A673 (cell line): Measurements from ENCODE around the gene BTBD2. TPM values are rescaled to one million over a fixed set of nuclear protein-coding genes. Genes with fewer than 3 reads are reported as not detected.

Experiments
- BruUV-seq: library from RNA; stranded (reverse); fragments of 400-500 nt; replicated peaks from 2 replicates; lab custom pipeline; 2021; lab: Mats Ljungman, UMichigan
- CTCF ChIA-PET: fragments of 300-600 bp; sonication (Branson Sonifier 250); formaldehyde crosslinking; loops from one replicate; lab custom pipeline; 2022; ENCODE audit warnings: antibody characterized with exemption; lab: Charles Lee
- POLR2A ChIA-PET: fragments of 300-600 bp; sonication (Branson Sonifier 250); formaldehyde crosslinking; loops from one replicate; lab custom pipeline; 2022; ENCODE audit warnings: antibody characterized with exemption; ENCODE audit not compliant: low non-redundant PET; lab: Charles Lee
- DNase-seq: peaks from one replicate; pipeline ENCODE4 v3.0.0-alpha.2; 2015; ENCODE audit warnings: low spot score
- H3K27ac ChIP-seq: fragments of 200-600 bp; sonication (generic); 2 replicates; pipeline ENCODE4 v1.5.1; 2016; ENCODE audit warnings: mixed run types, low read depth, mild to moderate bottlenecking, mixed read lengths, antibody characterized with exemption, low read length; ENCODE audit not compliant: poor library complexity, severe bottlenecking
- H3K27me3 ChIP-seq: fragments of 200-600 bp; sonication (generic); replicated peaks from 2 replicates; pipeline ENCODE4 v1.6.1; 2017; ENCODE audit warnings: mixed run types, low read depth, mild to moderate bottlenecking, mixed read lengths, antibody characterized with exemption, low read length; ENCODE audit not compliant: insufficient read depth, poor library complexity
- H3K36me3 ChIP-seq: fragments of 200-600 bp; sonication (generic); 2 replicates; pipeline ENCODE4 v1.6.1; 2016; ENCODE audit warnings: mixed run types, mild to moderate bottlenecking, mixed read lengths, antibody characterized with exemption, low read length; ENCODE audit not compliant: insufficient read depth, poor library complexity, severe bottlenecking
- H3K4me1 ChIP-seq: fragments of 200-600 bp; sonication (generic); 2 replicates; pipeline ENCODE4 v1.6.1; 2017; ENCODE audit warnings: mixed run types, mild to moderate bottlenecking, mixed read lengths, antibody characterized with exemption, low read length; ENCODE audit not compliant: insufficient read depth, poor library complexity, severe bottlenecking
- H3K4me3 ChIP-seq: fragments of 200-600 bp; sonication (generic); 2 replicates; pipeline ENCODE4 v1.5.1; 2016; ENCODE audit warnings: low read depth, mixed run types, mild to moderate bottlenecking, mixed read lengths, low read length; ENCODE audit not compliant: poor library complexity, severe bottlenecking
- H3K9me3 ChIP-seq: fragments of 200-600 bp; sonication (generic); 2 replicates; pipeline ENCODE4 v1.6.1; 2016; ENCODE audit warnings: mixed run types, low read depth, mild to moderate bottlenecking, mixed read lengths, antibody characterized with exemption, low read length; ENCODE audit not compliant: poor library complexity, severe bottlenecking
- EZH2 ChIP-seq: fragments of 200-600 bp; sonication (generic); IDR thresholded peaks from 2 replicates; pipeline ENCODE4 v1.6.1; 2017; ENCODE audit warnings: borderline replicate concordance, low read depth, mild to moderate bottlenecking, mixed read lengths, antibody characterized with exemption, low read length; ENCODE audit not compliant: poor library complexity, severe bottlenecking
- intact Hi-C: fragments of 100-400 bp; cut with micrococcal nuclease; formaldehyde crosslinking; loops from one replicate; pipeline ENCODE4 v1.10.0; 2022; ENCODE audit not compliant: unreplicated experiment
- total RNA-seq: library from RNA; stranded (reverse); gene quantifications from 2 replicates; pipeline ENCODE4 v1.2.3, GENCODE V29; 2021
- TF ChIP-seq, protein P1 (sequence below): fragments of 300-800, 200-600 bp; sonication (generic); conservative IDR thresholded peaks from 2 replicates; pipeline ENCODE4 v1.5.1; 2017; ENCODE audit warnings: low read depth, mild to moderate bottlenecking, antibody characterized with exemption, low read length, moderate library complexity, mixed read lengths

The BTBD2 gene
- total RNA-seq, 1 experiment from 2014 or later = 91.7 TPM

DNA sequence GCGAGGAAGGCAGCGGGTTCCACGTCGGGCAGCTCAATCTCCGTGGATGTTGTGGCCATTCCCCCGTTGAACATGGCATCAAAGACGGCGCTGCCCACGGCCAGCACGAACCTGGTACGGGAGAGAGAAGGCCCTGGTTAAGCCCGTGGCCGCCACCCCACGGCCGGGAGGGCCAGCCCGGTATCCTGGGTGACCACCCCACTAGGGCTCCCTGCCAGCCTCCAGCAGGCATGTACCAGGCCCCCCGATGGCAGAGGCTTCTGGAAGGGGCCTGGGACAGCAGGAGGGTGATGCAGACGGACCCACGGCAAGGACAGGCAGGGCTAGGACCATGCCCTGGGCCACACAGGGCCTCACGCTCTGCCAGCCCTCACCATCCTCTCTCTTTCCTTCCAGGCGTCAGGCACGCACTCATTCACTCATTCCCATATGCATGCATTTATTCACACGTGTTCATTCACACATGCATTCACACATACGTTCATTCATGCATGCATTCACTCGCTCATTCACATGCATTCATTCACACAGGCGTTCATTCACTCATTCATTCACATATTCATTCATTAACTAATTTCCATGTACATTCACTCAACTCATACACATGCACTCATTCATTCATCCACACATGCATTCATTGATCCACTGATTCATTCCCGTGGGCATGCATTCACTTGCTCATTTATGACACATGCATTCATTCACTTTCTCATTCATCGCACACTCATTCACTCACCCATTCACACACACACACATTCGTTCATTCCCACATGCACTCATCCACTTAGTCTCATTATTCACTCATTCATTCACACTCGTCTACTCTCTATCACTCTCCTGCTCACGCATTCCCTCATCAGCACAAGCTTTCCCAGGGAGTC is 17.9 kb downstream of the BTBD2 start:
- H3K9me3 ChIP-seq = peaks cover 6% of the 10 kb centered on the region
- peaks cover 37% of the 10 kb centered on the region for H3K36me3 ChIP-seq
- H3K4me1 ChIP-seq = no peaks in the 10 kb centered on the region
- no peak for TF ChIP-seq EZH2
- TF ChIP-seq, protein P1, sequence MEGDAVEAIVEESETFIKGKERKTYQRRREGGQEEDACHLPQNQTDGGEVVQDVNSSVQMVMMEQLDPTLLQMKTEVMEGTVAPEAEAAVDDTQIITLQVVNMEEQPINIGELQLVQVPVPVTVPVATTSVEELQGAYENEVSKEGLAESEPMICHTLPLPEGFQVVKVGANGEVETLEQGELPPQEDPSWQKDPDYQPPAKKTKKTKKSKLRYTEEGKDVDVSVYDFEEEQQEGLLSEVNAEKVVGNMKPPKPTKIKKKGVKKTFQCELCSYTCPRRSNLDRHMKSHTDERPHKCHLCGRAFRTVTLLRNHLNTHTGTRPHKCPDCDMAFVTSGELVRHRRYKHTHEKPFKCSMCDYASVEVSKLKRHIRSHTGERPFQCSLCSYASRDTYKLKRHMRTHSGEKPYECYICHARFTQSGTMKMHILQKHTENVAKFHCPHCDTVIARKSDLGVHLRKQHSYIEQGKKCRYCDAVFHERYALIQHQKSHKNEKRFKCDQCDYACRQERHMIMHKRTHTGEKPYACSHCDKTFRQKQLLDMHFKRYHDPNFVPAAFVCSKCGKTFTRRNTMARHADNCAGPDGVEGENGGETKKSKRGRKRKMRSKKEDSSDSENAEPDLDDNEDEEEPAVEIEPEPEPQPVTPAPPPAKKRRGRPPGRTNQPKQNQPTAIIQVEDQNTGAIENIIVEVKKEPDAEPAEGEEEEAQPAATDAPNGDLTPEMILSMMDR = no peak
- DNase-seq = no peak
- intact Hi-C loops = no loop called here
- ChIA-PET POLR2A (no interaction called here), CTCF (no interaction called here)
- no peak overlapping the region for H3K4me3 ChIP-seq
- no peaks in the 10 kb centered on the region for H3K27me3 ChIP-seq
- no peak overlapping the region for H3K27ac ChIP-seq
- BruUV-seq = no TSS peak

DNA sequence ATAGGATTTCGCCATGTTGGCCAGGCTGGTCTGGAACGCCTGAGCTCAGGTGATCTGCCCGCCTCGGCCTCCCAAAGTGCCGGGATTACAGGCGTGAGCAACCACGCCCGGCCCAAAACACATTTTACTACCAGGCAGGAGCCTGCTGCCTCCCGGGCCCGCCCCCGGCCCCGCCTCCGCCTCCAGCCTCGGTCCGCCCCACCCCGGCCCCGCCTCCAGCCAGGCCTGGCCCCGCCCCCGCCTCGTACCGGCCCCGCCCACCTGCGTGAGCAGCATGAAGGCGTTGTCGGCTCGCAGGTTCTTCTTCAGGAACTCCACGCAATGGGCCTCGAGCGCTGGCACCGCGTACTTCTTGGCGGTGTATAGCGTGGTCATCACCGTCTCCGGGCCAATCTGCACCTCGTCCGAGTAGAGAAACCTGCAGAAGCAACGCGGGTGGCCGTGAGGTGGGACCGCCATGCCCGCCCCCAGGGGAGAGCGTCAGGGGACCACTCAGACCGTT is 22.7 kb downstream of the BTBD2 start:
- H3K4me3 ChIP-seq = no peak overlapping the region
- no peaks in the 10 kb centered on the region for H3K27me3 ChIP-seq
- DNase-seq = no peak
- intact Hi-C loops = no loop called here
- H3K27ac ChIP-seq = no peak overlapping the region
- H3K36me3 ChIP-seq = peaks cover 62% of the 10 kb centered on the region
- H3K4me1 ChIP-seq = no peaks in the 10 kb centered on the region
- TF ChIP-seq EZH2 = no peak
- TF ChIP-seq, protein P1 = no peak
- peaks cover 6% of the 10 kb centered on the region for H3K9me3 ChIP-seq
- CTCF ChIA-PET = no interaction called here
- BruUV-seq = no TSS peak
- POLR2A ChIA-PET = no interaction called here

DNA sequence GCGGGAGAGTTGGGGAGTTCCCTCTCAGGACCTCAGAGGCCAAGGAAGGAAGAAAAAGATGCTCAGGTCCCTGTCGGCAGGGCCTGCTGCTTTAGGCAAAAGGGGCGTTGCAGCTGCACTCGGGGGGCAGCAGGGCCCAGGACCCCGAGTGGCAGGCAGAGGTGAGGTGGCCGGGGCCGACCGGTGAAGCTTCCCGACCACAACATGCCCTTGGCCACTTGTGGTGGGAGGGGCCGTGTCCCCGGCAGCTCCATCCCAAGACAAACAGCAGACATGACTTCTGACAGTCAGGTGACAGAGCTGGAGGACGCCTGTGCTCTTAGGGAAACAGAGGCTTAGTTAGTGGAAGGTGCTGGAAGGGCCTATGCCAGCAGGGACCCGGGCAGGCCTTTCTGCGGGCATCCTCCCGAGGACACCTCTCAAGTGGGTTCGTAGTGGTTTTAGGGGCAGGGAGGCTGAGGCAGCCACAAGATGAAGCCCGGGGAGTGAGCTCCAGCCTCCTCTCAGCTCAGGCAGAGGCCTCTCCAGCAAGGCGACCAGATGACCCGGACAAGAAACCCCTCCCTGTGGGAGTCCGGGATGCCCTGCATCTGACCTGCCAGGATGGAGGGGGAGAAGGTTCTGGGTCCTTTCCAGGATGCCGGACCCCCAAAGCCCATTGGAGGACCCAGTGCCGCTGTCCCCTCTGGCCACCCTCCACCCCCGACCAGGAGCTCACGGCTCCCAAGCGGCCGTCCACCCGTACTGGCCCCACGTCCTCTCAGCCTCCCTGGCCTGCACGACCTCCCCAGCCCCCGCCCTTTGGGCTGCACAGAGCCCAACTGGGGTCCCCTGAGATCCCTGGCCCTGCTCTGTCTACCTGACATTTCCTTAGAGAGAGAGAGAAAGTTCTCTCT is 24.2 kb downstream of the BTBD2 start:
- Histone ChIP-seq H3K4me3 (no peak overlapping the region), H3K27me3 (no peaks in the 10 kb centered on the region), H3K9me3 (peaks cover 4% of the 10 kb centered on the region), H3K36me3 (peaks cover 68% of the 10 kb centered on the region), H3K27ac (no peak overlapping the region), H3K4me1 (no peaks in the 10 kb centered on the region)
- no TSS peak for BruUV-seq
- POLR2A ChIA-PET = interaction anchor here (0.6 kb wide), 1 partner anchor 137 kb away, joined by 5 read pairs; no protein-coding TSS in a partner anchor
- TF ChIP-seq, protein P1 = no peak
- no peak for TF ChIP-seq EZH2
- intact Hi-C loops = no loop called here
- no peak for DNase-seq
- CTCF ChIA-PET = interaction anchor here (0.6 kb wide), 1 partner anchor 11 kb away, joined by 3 read pairs; no protein-coding TSS in a partner anchor
